Neural progenitor cell (in vitro differentiated cells): ENCODE measurements around the gene CANT1. TPM values are rescaled to one million over a fixed set of nuclear protein-coding genes. Genes with fewer than 3 reads are reported as not detected.

ENCODE experiments used
- DNase-seq: peaks from one replicate; pipeline ENCODE4 v3.0.0-alpha.2; 2016; ENCODE audit warnings: low spot score
- H2AFZ ChIP-seq: fragments of 200-600 bp; sonication (generic); replicated peaks from 2 replicates; pipeline ENCODE4 v1.6.1; 2016; ENCODE audit warnings: antibody characterized with exemption
- H3F3A ChIP-seq: fragments of 200-600 bp; sonication (generic); 2 replicates; pipeline ENCODE4 v1.6.1; 2016; ENCODE audit warnings: antibody characterized with exemption, low read depth
- H3K27ac ChIP-seq: fragments of 200-600 bp; sonication (generic); 2 replicates; pipeline ENCODE4 v1.5.1; 2016; ENCODE audit warnings: mild to moderate bottlenecking
- H3K27me3 ChIP-seq: fragments of 200-600 bp; sonication (generic); 2 replicates; pipeline ENCODE4 v1.6.1; 2016; ENCODE audit warnings: mild to moderate bottlenecking, moderate library complexity
- H3K36me3 ChIP-seq: fragments of 200-600 bp; sonication (generic); 2 replicates; pipeline ENCODE4 v1.5.1; 2016
- H3K4me1 ChIP-seq: fragments of 200-600 bp; sonication (generic); 2 replicates; pipeline ENCODE4 v1.6.1; 2016; ENCODE audit warnings: mixed run types
- H3K4me2 ChIP-seq: fragments of 200-600 bp; sonication (generic); 2 replicates; pipeline ENCODE4 v1.6.1; 2016
- H3K4me3 ChIP-seq: fragments of 200-600 bp; sonication (generic); 2 replicates; pipeline ENCODE4 v1.5.1; 2016
- H3K79me2 ChIP-seq: fragments of 200-600 bp; sonication (generic); 2 replicates; pipeline ENCODE4 v1.6.1; 2016; ENCODE audit warnings: low read depth
- H3K9ac ChIP-seq: fragments of 200-600 bp; sonication (generic); 2 replicates; pipeline ENCODE4 v1.6.1; 2016
- H3K9me3 ChIP-seq: fragments of 200-600 bp; sonication (generic); 2 replicates; pipeline ENCODE4 v1.5.1; 2016; ENCODE audit warnings: low read depth
- H4K20me1 ChIP-seq: fragments of 200-600 bp; sonication (generic); 2 replicates; pipeline ENCODE4 v1.6.1; 2016; ENCODE audit warnings: low read depth
- H3K27ac Mint-ChIP-seq: 3 replicates; pipeline ENCODE4 v1.8.0; 2021; ENCODE audit warnings: mixed read lengths
- H3K27me3 Mint-ChIP-seq: 2 replicates; pipeline ENCODE4 v1.8.0; 2022; ENCODE audit warnings: low read depth, mild to moderate bottlenecking, inconsistent platforms, moderate library complexity, mixed read lengths; ENCODE audit not compliant: insufficient read depth
- H3K36me3 Mint-ChIP-seq: 3 replicates; pipeline ENCODE4 v1.8.0; 2021; ENCODE audit warnings: mixed read lengths
- H3K4me1 Mint-ChIP-seq: 3 replicates; pipeline ENCODE4 v1.8.0; 2021; ENCODE audit warnings: mixed read lengths
- H3K4me3 Mint-ChIP-seq: 3 replicates; pipeline ENCODE4 v1.8.0; 2021; ENCODE audit warnings: mild to moderate bottlenecking, moderate library complexity, mixed read lengths
- H3K9me3 Mint-ChIP-seq: 3 replicates; pipeline ENCODE4 v1.8.0; 2020; ENCODE audit warnings: mixed read lengths
- CTCF ChIP-seq: fragments of 200-600 bp; sonication (generic); IDR thresholded peaks from 2 replicates; pipeline ENCODE4 v1.5.1; 2017; ENCODE audit warnings: antibody characterized with exemption, mild to moderate bottlenecking
- EZH2 ChIP-seq: fragments of 200-600 bp; sonication (generic); IDR thresholded peaks from 2 replicates; pipeline ENCODE4 v1.6.1; 2017; ENCODE audit warnings: antibody characterized with exemption, mild to moderate bottlenecking, moderate library complexity
- EZH2phosphoT487 ChIP-seq: fragments of 200-600 bp; sonication (generic); IDR thresholded peaks from 2 replicates; pipeline ENCODE4 v1.6.1; 2017; ENCODE audit warnings: antibody characterized with exemption
- total RNA-seq: library from RNA; depleted of rRNA; stranded (reverse); fragments of >200 nt; gene quantifications from 2 replicates; pipeline ENCODE4 v1.2.3, GENCODE V29; 2015; ENCODE audit warnings: low replicate concordance

The CANT1 gene
- total RNA-seq, 1 donor from 2014 or later: 24.3 TPM

- H3K27ac Mint-ChIP-seq: peak overlapping the region; percentile 13
Observed at GRCh38 chr17:78972507-78973105, 37.0 kb downstream of the CANT1 start.

GRCh38 chr17:78971756-78972506, 37.6 kb downstream of the CANT1 start:
- Histone ChIP-seq H3K4me3 (no peak overlapping the region), H2AFZ (no peak overlapping the region), H3K9me3 (no peaks in the 10 kb centered on the region), H4K20me1 (no peaks in the 10 kb centered on the region), H3K4me1 (peaks cover 6% of the 10 kb centered on the region), H3K27me3 (no peaks in the 10 kb centered on the region), H3K36me3 (no peaks in the 10 kb centered on the region), H3K79me2 (no peaks in the 10 kb centered on the region), H3K4me2 (no peak overlapping the region), H3F3A (no peaks in the 10 kb centered on the region), H3K27ac (no peak overlapping the region), H3K9ac (no peak overlapping the region)
- no peak for DNase-seq
- Mint-ChIP-seq H3K4me1 (peaks cover 31% of the 10 kb centered on the region), H3K36me3 (no peaks in the 10 kb centered on the region), H3K9me3 (no peaks in the 10 kb centered on the region), H3K27me3 (peaks cover 15% of the 10 kb centered on the region), H3K4me3 (peak overlapping the region; percentile 74), H3K27ac (no peak overlapping the region)
- TF ChIP-seq EZH2: no peak
- TF ChIP-seq CTCF: no peak
- TF ChIP-seq EZH2phosphoT487: no peak

More at GRCh38 chr17:78972507-78973105, 37.0 kb downstream of the CANT1 start:
- Histone ChIP-seq H3K4me2 (no peak overlapping the region), H3K79me2 (no peaks in the 10 kb centered on the region), H3K9ac (no peak overlapping the region), H4K20me1 (no peaks in the 10 kb centered on the region), H3F3A (no peaks in the 10 kb centered on the region), H3K36me3 (no peaks in the 10 kb centered on the region), H3K27ac (peak overlapping the region; percentile 63), H3K9me3 (no peaks in the 10 kb centered on the region), H3K27me3 (no peaks in the 10 kb centered on the region), H3K4me3 (no peak overlapping the region), H2AFZ (no peak overlapping the region), H3K4me1 (peaks cover 6% of the 10 kb centered on the region)
- H3K36me3 Mint-ChIP-seq: no peaks in the 10 kb centered on the region
- H3K9me3 Mint-ChIP-seq: no peaks in the 10 kb centered on the region
- H3K4me3 Mint-ChIP-seq: no peak overlapping the region
- TF ChIP-seq EZH2phosphoT487 (no peak), EZH2 (no peak), CTCF (no peak)
- peaks cover 15% of the 10 kb centered on the region for H3K27me3 Mint-ChIP-seq
- DNase-seq: no peak
- peaks cover 35% of the 10 kb centered on the region for H3K4me1 Mint-ChIP-seq

- Histone ChIP-seq H3K79me2 (no peaks in the 10 kb centered on the region), H3K9ac (no peak overlapping the region), H3K4me2 (no peak overlapping the region), H3K27me3 (no peaks in the 10 kb centered on the region), H4K20me1 (no peaks in the 10 kb centered on the region), H3K4me1 (peaks cover 6% of the 10 kb centered on the region), H3F3A (no peaks in the 10 kb centered on the region), H3K27ac (no peak overlapping the region), H3K9me3 (no peaks in the 10 kb centered on the region), H3K4me3 (no peak overlapping the region), H3K36me3 (no peaks in the 10 kb centered on the region), H2AFZ (no peak overlapping the region)
- Mint-ChIP-seq H3K27me3 (peaks cover 17% of the 10 kb centered on the region), H3K27ac (peak overlapping the region; percentile 47), H3K4me1 (peaks cover 32% of the 10 kb centered on the region), H3K36me3 (no peaks in the 10 kb centered on the region), H3K9me3 (no peaks in the 10 kb centered on the region), H3K4me3 (peak overlapping the region; percentile 74)
- DNase-seq: peak; percentile 84
- peak; percentile 89 for TF ChIP-seq CTCF
- no peak for TF ChIP-seq EZH2
- no peak for TF ChIP-seq EZH2phosphoT487
Observed at GRCh38 chr17:78970834-78971755, 38.5 kb downstream of the CANT1 start.
